Measurements from ENCODE around the gene MED4.
"Not testable (repeated sequence)": the region's sequence is repeated elsewhere in the genome, so short reads cannot be mapped to it uniquely, and the experiment has no call there.

Gene MED4

DNA sequence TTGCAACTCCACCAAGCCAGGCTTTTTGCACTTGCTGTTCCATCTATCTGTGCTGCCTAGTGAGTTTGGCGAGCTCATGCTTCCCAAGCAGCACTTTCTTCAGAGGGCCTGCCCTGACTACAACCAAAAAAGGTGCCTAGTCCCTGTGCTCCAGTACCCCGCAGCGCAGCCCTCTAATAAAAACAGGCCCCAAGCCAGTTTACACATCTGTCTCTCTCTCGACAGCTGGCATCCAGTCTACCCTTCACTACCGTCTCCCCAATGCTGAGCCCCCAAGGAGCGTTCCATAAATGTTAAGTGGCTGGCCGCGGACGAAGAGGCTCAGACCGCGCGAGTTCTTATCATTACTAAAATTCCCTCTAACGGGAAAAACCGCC is 512 bp downstream of the MED4 start:
- peak in 1 of 2 donors; percentile 0 for DNase-seq (ENCODE audit: low read depth in 2 of 2)

DNA sequence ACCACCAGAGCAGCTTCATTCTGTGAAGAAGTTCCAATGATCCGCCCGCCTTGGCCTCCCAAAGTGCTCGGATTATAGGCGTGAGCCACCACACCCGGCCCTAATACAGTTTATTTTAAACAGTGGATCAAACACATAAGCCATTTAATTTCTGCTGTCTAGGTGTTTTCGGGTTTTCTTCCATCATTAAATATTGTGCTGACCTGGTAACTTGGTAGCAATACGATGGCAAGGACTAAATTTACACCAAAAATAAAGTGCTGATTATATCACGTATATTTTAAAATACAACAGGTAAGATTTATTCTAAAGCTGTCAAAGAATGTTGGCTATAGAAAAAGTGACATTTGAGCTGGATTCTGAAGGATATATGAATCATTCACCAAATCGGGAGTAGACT is 1.3 kb downstream of the MED4 start:
- DNase-seq (ENCODE audit: low read depth in 2 of 2) = no peak

- DNase-seq (ENCODE audit: low read depth in 2 of 2) = no peak
Observed at GRCh38 chr13:48086272-48086671, 8.6 kb downstream of the MED4 start.

DNA sequence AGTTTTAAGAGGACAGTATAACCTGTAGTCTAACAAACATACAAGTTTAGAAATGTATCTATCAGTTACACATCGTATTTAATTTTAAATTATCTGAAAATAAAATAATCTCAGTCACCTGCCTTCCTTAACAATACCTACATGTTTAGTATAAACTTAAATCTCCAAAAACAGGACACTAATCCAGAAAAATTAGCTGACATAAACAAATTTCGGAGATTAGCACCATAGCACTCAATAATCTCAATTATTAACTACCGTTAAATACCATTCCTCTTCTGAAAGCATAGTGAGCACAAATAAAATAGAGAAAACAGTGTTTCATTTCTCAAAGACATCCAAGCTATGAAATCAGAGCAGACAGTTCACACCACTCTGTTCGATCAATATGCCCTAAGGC is 13.2 kb downstream of the MED4 start:
- DNase-seq (ENCODE audit: low read depth in 2 of 2) = no peak

DNA sequence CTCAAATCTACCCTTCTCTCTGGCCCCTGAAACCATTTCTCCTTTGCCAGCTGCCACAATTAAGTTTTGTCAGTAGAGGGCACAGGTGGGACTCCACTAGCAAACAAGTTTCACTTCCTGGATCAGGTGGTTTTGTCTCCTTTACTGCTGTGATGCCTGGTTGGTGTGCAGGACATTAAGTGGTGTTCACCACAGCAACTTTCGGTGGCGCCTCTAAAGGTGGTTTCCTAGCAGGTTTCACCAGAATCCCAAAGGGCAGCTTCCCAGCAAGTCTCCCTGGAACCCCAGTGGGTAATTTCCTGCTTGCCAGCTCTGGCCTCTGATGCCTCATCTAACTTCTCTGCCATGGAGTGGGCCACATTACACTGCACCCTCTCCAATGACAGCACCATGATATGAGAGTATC is 16.6 kb downstream of the MED4 start:
- DNase-seq (ENCODE audit: low read depth in 2 of 2) = no peak

DNA sequence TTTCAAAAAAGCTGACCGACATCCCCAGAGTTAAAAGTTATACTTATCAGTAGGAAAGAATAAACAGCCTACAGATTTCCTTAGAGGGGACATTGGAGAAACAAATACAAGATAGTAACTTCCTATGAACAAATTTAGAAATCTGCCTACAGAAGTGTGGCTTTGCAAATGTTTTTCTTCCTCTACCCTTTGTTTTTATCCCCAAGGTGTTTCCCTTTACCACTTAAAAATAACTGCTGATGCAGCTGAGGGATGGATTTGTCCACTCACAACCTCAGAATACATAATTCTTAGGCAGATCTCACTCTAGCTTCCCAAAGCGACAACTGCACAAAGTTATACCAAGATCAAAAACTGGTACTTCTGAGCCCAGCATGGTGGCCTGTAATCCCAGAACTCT is 20.9 kb downstream of the MED4 start:
- no peak for DNase-seq (ENCODE audit: low read depth in 2 of 2)

GRCh38 chr13:48072787-48073186 is 22.1 kb downstream of the MED4 start:
- no peak for DNase-seq (ENCODE audit: low read depth in 2 of 2)

GRCh38 chr13:48072304-48072703 is 22.6 kb downstream of the MED4 start:
- no peak for DNase-seq (ENCODE audit: low read depth in 2 of 2)

- no peak for DNase-seq (ENCODE audit: low read depth in 2 of 2)
Observed at GRCh38 chr13:48070942-48071341, 24.0 kb downstream of the MED4 start.

DNA sequence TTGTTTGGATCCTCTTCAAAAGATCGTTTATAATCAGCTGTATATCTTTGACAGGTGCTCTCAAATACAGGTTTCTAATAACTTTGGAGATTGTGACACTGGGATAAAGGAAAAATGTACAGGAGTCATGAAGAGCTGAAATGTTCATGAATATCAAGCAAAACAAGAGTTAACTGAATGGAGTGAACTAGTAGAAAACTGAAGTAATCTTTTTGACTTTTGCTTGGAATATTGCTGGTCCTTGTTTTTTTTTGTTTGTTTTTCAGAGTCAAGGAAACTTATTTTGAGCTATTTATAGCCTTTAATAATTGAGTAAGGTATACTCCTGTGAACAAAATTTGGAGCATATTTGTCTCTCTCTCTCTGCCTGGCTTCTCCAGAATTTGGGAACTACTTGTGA is 25.3 kb downstream of the MED4 start:
- DNase-seq (ENCODE audit: low read depth in 2 of 2) = no peak

DNA sequence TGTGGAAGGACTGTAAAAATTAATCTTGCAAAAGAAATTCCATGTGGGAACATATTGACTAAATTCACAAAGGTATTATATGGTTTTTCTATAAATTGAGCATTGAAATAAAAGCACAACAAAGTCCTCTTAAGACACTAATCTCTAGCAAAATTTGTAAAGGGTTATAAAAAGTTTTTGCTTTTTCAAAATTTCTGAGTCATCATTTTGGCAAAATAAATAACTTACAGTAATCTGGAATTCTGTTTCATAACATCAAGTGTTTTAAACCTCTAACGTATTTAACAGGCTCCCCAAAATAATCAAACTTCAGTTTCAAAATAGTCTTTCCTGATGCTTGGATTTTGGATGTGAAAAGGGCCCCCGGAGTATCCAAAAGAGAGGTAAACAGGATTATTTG is 26.0 kb downstream of the MED4 start:
- no peak for DNase-seq (ENCODE audit: low read depth in 2 of 2)

DNA sequence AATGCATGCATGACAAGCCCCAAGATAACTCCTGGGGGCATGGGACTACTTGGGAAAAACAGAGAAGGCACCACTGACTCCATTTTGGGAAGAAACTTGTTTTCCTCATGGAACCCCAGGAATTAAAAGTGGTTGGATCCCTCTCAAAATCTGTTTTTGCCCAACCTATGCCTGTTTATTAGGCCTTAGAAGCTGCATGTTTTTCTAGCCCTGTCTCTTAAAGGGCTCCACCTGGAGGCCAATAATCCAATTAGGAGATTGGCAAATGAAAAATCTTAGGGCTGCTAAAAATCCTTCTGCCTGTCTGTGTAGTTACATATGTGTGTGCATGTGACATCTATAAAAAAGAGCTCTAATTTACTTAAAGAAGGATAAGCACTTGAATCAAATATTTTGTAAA is 26.9 kb downstream of the MED4 start:
- no peak for DNase-seq (ENCODE audit: low read depth in 2 of 2)

GRCh38 chr13:48066310-48066989 is 28.5 kb downstream of the MED4 start:
- DNase-seq (ENCODE audit: low read depth in 2 of 2) = no peak

DNA sequence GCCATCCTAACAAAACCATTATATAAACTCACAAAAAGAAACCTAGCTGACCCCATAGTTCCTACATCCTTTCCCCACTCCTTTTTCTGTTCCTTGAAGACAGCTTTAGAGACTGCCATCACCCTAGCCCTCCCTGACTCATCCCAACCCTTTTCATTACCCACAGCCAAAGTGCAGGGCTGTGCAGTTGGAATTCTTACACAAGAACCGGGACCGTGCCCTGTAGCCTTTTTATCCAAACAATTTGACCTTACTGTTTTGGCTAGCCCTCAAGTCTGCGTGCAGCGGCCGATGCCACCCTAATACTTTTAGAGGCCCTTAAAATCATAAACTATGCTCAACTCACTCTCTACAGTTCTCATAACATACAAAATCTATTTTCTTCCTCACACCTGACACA is 35.0 kb downstream of the MED4 start:
- DNase-seq (ENCODE audit: low read depth in 2 of 2) = not testable (repeated sequence)

DNA sequence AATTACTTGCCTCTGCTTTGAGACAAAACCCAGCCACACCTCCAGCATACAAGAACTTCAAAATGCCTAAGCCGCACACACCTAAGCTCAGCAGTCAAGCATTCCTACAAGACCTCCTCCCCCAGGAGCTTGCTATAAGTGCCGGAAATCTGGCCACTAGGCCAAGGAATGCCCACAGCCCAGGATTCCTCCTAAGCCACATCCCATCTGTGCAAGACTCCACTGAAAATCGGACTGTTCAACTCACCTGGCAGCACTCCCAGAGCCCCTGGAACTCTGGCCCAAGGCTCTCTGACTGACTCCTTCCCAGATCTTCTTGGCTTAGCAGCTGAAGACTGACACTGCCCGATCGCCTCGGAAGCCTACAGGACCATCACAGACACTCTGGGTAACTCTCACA is 36.4 kb downstream of the MED4 start:
- DNase-seq (ENCODE audit: low read depth in 2 of 2) = not testable (repeated sequence)

- no peak for DNase-seq (ENCODE audit: low read depth in 2 of 2)
Observed at GRCh38 chr13:48055712-48056111, 39.2 kb downstream of the MED4 start.

GRCh38 chr13:48054601-48055000 is 40.3 kb downstream of the MED4 start:
- DNase-seq (ENCODE audit: low read depth in 2 of 2) = no peak

- DNase-seq (ENCODE audit: low read depth in 2 of 2) = no peak
Observed at GRCh38 chr13:48050550-48050949, 44.4 kb downstream of the MED4 start.

GRCh38 chr13:48043789-48044503 is 51.0 kb downstream of the MED4 start:
- DNase-seq (ENCODE audit: low read depth in 2 of 2) = no peak

DNA sequence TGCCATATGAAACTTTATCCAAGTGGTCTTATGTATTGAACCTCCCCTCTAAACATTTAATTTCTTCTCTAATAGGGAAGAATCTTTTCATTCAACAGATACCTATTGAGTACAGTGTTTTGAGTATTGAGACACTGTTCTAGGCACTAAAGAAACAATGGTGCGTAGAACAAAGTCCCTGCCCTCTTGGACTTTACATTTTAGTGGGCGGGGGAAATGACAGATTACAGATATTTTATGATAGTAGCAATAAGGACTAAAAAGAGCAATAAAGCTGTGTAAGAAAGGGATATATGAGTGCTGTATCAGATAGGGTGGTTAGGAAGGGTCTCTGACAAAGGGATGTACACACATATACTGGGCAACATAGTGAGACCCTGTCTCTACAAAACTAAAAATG is 52.0 kb downstream of the MED4 start:
- DNase-seq (ENCODE audit: low read depth in 2 of 2) = no peak

DNA sequence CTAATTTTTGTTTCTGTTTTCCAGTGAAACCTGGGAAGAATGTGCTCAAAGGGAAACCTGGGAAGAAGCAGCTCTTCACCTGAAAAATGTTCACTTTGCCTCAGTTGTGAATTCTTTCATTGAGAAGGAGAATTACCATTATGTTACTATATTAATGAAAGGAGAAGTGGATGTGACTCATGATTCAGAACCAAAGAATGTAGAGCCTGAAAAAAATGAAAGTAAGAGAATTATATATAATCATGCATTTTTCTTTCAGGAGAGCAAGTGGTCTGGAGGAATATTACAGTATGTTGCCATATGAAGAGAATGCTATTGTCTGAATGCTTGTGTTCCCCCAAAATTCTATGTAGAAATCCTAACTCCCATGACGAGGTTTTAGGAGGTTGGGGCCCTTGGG is 54.0 kb downstream of the MED4 start:
- no peak for DNase-seq (ENCODE audit: low read depth in 2 of 2)

DNA sequence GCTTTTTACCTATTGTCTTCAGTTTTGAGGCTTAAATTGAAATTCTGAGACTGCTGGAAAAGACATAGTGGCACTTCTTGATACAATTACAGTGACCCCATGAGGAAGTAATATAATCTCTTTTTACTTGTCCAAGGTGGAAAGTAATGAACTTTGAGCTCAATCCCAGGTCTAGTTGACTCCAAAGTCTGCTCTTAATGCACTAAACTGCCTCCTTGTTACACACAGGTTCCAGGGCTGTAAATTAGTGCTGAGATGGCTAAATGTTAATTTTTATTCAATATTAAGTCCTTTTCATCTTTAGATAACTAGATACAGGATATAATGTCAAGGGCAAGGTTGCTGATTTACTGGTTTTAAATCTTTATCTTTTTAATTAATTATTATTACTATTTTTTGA is 54.9 kb downstream of the MED4 start:
- no peak for DNase-seq (ENCODE audit: low read depth in 2 of 2)

DNA sequence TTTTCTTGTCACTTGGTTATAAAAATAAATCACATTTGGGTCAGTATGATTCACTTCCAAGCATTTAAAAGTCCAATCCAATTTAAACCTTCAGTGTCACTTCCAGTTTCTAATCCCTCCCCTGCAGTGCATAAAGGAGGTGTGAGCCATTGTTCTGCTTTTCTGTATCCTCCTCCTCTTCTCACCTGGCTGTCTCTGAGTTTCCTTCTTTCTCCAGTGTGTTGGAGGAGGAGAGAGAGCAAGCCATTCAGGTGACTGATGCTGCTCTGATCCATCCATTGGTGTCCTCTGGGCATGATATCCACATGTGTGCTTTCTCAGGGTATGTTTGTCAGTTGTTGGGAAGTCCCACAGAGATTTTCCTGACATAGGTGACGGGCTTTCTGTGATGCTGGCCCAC is 56.1 kb downstream of the MED4 start:
- DNase-seq (ENCODE audit: low read depth in 2 of 2) = no peak

Data from stimulated activated CD4-positive, alpha-beta T cell treated with anti-CD3 and anti-CD28 coated beads, Interleukin-1b, Interleukin-23, amount 100 ng/mL, for 4 hours (primary cell).